Stimulated activated naive CD8-positive, alpha-beta T cell treated with anti-CD3 and anti-CD28 coated beads, Interleukin-15, Interleukin-2, amounts not matched to agents 100 ng/mL and 50 ng/mL, for 24 hours (primary cell): ENCODE measurements around the gene CSTPP1.

Experiments used
- H3K27ac Mint-ChIP-seq: one replicate; pipeline ENCODE4 v1.8.0; 2021; ENCODE audit warnings: mild to moderate bottlenecking, mixed read lengths
- H3K27me3 Mint-ChIP-seq: one replicate; pipeline ENCODE4 v1.8.0; 2021; ENCODE audit warnings: mixed read lengths
- H3K36me3 Mint-ChIP-seq: one replicate; pipeline ENCODE4 v1.8.0; 2021; ENCODE audit warnings: low read depth, mixed read lengths
- H3K4me1 Mint-ChIP-seq: one replicate; pipeline ENCODE4 v1.8.0; 2021; ENCODE audit warnings: low read depth, mixed read lengths
- H3K4me3 Mint-ChIP-seq: one replicate; pipeline ENCODE4 v1.8.0; 2021; ENCODE audit warnings: mild to moderate bottlenecking, mixed read lengths
- H3K9me3 Mint-ChIP-seq: one replicate; pipeline ENCODE4 v1.8.0; 2021; ENCODE audit warnings: mixed read lengths

The CSTPP1 gene, protein sequence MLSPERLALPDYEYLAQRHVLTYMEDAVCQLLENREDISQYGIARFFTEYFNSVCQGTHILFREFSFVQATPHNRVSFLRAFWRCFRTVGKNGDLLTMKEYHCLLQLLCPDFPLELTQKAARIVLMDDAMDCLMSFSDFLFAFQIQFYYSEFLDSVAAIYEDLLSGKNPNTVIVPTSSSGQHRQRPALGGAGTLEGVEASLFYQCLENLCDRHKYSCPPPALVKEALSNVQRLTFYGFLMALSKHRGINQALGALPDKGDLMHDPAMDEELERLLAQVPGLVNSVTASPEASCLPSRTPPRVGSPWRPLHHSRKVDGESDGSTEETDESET

DNA sequence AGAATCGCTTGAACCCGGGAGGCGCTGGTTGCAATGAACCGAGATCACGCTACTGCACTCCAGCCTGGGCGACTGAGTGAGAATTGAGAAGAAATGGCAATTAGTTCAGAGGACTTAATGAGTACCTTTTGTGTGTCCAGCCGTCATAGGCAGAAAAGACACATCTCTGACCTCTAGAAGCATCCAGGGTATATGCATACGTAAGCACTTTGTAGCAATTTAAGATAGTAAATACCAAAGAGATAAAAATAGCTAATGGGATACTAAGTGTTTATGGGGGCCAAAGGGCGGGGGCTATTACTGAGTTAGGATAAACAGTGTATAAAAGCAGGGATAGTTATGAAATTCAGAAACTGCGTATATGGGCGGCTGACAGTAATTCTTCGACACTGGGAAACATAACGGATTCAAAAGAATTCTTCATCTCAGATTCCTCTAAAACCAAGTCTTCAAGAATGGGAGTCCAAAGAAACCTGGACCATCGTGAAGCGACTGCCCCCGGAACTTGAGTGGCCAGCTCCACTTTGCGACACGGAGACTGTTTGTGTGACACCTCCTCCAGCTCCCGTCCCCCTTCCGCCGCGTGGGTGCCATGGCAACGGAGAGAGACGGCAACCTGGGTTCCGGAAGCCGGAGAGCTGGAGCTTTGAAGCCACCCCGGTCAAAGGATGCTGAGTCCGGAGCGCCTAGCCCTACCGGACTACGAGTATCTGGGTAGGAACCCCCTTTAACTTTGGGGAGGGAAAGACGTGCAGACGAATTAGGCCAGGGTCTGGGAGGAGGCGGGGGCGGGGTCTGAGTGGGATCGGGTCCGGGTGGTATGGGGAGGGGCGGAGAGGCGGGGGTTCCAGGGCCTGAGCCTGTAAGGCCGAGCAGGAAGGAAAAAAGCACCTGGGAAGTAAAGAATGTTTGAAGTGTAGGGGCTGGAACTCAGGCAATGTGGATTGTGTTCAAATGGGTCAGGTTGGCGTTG is at the start of gene CSTPP1:
Gene CSTPP1 (plus strand): TSS at position 624 of the 973 bp plus-strand sequence. CDS start 45 bp downstream, at position 669.
- Mint-ChIP-seq H3K27me3 (peaks cover 6% of the 10 kb centered on the region), H3K4me3 (peak within 1 kb of the TSS; percentile 92), H3K27ac (peak within 1 kb of the TSS; percentile 93), H3K9me3 (no peaks in the 10 kb centered on the region), H3K36me3 (peaks cover 5% of the 10 kb centered on the region), H3K4me1 (peaks cover 17% of the 10 kb centered on the region)

DNA sequence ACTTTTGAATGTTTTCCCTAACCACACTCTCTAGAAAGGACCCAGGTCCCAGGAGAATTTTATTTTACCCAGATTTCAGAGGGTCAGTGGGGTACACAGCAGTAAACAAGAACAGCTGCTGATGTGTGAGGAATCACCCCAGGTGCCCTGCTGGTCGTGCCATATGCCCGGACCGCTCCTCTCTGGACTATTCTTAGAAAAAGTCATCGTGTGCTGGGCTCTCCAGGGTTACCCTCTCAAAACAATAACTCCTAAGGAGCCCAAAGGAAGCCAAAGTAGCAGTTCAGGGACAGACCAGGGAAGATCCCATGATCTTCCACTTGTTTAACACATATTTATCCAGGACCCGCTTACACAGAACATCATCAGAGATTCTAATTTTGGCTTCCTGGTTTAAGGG is 47.9 kb upstream of the CSTPP1 start:
- Mint-ChIP-seq H3K27ac (no peak overlapping the region), H3K9me3 (no peaks in the 10 kb centered on the region), H3K4me1 (no peaks in the 10 kb centered on the region), H3K27me3 (no peaks in the 10 kb centered on the region), H3K36me3 (no peaks in the 10 kb centered on the region), H3K4me3 (no peak overlapping the region)

DNA sequence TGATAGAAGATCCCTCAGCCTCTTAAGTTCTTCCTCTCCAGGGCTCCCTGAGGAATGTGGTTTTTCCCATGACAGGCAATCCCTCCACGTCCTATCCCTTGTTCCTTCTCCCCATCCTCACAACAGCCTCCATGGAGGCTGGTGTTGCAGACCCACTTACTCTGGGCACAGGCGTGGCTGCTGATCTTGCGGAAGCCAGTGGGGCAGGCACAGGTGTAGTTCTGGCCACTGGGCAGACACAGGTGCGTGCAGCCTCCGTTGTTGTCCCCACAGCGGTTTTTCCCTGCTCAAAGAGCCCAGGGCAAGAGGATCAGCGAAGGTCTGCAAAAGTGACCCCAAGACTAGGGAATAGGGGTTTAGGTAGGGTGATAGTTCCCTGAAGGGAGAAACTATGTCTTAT is 47.3 kb upstream of the CSTPP1 start:
- no peaks in the 10 kb centered on the region for H3K9me3 Mint-ChIP-seq
- no peaks in the 10 kb centered on the region for H3K27me3 Mint-ChIP-seq
- no peaks in the 10 kb centered on the region for H3K36me3 Mint-ChIP-seq
- H3K4me3 Mint-ChIP-seq: no peak overlapping the region
- no peaks in the 10 kb centered on the region for H3K4me1 Mint-ChIP-seq
- no peak overlapping the region for H3K27ac Mint-ChIP-seq

DNA sequence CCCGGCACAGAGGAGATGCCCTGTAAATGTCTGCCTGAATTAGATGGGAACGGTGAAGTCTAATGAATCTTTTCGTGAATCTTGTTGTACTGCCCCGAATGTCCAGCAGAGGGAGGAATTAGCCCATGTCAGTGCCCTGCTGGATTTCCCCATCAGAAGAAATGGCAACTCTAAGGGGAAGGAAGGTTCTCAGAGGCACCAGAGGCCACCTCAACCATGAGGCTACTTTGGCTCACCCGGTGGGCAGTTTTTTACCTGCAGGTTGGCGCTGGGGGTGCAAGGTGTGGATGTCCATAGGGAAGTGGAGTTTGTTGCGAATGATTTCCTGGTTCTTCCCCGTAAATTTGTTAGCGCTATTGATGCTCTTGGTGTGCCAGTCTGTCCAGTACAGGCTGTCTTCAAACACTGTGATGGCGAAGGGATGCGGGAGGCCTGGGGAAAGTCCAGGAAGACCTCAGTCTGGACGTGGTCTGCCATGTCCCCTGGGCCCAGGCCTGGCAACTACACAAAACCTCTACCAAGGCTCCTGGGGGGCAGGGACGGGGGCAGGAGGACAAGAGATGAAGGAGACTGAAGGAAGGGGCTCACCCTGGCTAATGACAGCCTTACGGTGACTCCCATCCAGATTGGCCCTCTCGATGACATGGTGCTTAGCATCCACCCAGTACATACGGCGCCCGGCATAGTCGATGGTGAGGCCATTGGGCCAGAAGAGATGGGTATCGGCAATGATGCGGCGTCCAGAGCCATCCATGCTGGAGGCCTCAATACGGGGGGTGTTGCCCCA is 46.7 kb upstream of the CSTPP1 start:
- H3K9me3 Mint-ChIP-seq: no peaks in the 10 kb centered on the region
- H3K27ac Mint-ChIP-seq: no peak overlapping the region
- H3K4me1 Mint-ChIP-seq: no peaks in the 10 kb centered on the region
- no peaks in the 10 kb centered on the region for H3K27me3 Mint-ChIP-seq
- H3K4me3 Mint-ChIP-seq: no peak overlapping the region
- no peaks in the 10 kb centered on the region for H3K36me3 Mint-ChIP-seq

DNA sequence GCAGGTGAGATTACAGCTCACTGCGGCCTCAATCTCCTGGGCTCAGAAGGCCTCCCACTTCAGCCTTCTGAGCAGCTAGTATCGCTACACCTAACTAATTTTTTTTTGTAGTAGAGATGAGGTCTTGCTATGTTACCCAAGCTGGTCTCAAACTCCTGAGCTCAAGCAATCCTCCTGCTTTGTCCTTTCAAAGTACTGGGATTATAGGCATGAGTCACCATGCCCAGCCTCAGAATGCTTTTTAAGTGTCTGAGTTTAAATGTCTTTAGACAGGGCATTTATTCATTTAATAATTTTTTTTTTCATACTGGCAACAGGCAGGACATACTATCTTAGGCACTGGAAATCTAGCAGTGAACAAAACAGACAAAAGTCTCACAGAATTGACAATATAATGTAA is 45.9 kb upstream of the CSTPP1 start:
- H3K27ac Mint-ChIP-seq: no peak overlapping the region
- no peaks in the 10 kb centered on the region for H3K27me3 Mint-ChIP-seq
- H3K4me3 Mint-ChIP-seq: no peak overlapping the region
- H3K9me3 Mint-ChIP-seq: no peaks in the 10 kb centered on the region
- no peaks in the 10 kb centered on the region for H3K4me1 Mint-ChIP-seq
- no peaks in the 10 kb centered on the region for H3K36me3 Mint-ChIP-seq

DNA sequence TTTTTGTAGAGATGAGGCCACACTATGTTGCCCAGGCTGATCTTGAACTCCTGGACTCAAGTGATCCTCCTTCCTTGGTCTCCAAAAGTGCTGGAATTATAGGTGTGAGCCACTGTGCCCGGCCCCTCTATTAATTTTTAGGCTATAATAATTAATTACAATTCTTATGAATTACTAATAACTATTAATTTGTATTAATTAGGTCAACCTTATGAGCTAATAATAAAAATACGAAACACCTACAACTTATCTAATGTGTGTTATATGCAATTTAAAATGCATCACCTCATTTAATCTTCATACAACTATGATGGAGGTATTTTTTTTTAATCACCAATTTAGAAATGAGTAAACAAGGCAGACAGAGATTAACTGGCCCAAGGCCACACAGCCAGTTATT is 44.5 kb upstream of the CSTPP1 start:
- Mint-ChIP-seq H3K27ac (no peak overlapping the region), H3K4me3 (no peak overlapping the region)

DNA sequence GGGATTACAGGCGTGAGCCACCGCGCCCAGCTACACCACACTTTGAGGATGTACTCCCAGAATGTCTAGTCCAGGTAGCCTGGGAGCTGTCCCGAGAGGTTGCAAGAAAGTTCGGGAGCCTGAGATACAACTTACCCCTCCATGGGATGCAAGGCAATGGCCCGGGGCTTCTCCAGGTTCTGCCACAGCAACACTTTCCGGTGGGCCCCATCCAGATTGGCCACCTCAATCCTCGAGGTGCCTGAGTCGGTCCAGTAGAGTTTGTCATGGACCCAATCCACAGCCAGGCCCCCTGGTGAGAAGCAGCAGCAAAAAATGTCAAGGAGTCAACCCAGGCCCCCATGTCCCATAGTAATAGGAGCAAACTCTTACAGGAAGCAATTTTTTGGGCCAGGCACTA is 43.7 kb upstream of the CSTPP1 start:
- Mint-ChIP-seq H3K4me1 (no peaks in the 10 kb centered on the region), H3K4me3 (no peak overlapping the region), H3K9me3 (no peaks in the 10 kb centered on the region), H3K36me3 (no peaks in the 10 kb centered on the region), H3K27me3 (no peaks in the 10 kb centered on the region), H3K27ac (no peak overlapping the region)

More for the DNA sequence above, 44.5 kb upstream of the CSTPP1 start:
- Mint-ChIP-seq H3K27me3 (no peaks in the 10 kb centered on the region), H3K36me3 (no peaks in the 10 kb centered on the region), H3K4me1 (no peaks in the 10 kb centered on the region), H3K9me3 (no peaks in the 10 kb centered on the region)

DNA sequence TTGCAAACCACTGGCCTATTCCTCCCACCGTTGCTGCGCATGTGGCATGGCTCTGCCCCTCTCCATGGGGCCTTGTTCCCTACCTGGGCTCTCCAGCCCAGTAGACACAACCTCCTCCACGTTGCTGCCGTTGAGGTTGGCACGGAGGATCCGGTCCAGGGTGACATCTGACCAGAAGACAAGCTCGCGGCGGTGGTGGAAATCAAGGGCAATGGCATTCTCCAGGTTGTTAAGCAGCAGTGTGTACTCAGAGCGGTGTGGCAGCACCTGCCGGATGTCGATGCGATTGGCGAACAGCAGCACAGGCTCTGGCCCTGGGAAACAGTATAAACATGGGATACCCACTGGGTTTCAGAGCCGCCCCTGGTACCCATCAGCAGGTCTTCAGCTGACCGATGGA is 42.1 kb upstream of the CSTPP1 start:
- H3K36me3 Mint-ChIP-seq: no peaks in the 10 kb centered on the region
- H3K27ac Mint-ChIP-seq: no peak overlapping the region
- no peaks in the 10 kb centered on the region for H3K9me3 Mint-ChIP-seq
- no peak overlapping the region for H3K4me3 Mint-ChIP-seq
- no peaks in the 10 kb centered on the region for H3K27me3 Mint-ChIP-seq
- no peaks in the 10 kb centered on the region for H3K4me1 Mint-ChIP-seq

DNA sequence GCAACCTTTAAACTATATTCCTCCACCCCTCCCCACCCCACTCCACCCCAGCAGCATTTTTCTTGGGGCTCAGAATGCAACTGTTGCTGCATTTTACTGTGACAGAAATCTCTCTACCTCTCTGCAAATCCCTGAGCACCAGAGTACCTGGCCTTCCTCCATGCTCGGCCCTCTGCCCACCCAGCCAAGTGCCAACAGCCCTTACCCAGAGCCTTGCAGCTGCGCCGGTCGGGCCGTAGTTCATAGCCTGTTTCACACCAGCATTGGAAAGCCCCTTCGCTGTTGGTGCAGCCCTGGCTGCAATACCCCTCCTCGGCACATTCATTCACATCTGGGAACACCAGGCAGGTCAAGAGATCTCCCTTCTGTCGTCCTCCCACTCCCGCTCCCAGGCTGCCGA is 41.6 kb upstream of the CSTPP1 start:
- Mint-ChIP-seq H3K4me3 (no peak overlapping the region), H3K27me3 (no peaks in the 10 kb centered on the region), H3K9me3 (no peaks in the 10 kb centered on the region), H3K4me1 (no peaks in the 10 kb centered on the region), H3K36me3 (no peaks in the 10 kb centered on the region), H3K27ac (no peak overlapping the region)

DNA sequence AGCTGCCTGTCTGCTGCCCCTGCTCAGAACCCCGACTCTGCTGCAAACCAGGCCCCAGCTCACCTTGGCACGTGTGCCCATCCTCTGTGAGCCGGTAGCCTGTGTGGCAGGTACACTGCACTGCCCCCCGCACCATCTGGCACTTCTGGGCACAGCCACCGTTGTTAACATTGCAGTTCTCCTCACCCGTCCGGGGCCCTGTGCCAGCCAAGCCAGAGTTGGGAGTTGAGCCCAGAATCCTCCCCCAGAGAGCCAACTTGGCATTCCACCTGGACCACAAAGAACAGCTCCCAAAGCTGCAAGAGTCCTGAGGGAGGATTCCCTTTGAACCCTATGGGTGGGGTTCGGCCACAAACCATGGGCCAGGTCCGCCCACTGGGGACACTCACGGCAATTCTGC is 40.7 kb upstream of the CSTPP1 start:
- H3K4me3 Mint-ChIP-seq: no peak overlapping the region
- H3K9me3 Mint-ChIP-seq: no peaks in the 10 kb centered on the region
- no peaks in the 10 kb centered on the region for H3K36me3 Mint-ChIP-seq
- H3K4me1 Mint-ChIP-seq: no peaks in the 10 kb centered on the region
- no peaks in the 10 kb centered on the region for H3K27me3 Mint-ChIP-seq
- H3K27ac Mint-ChIP-seq: no peak overlapping the region

DNA sequence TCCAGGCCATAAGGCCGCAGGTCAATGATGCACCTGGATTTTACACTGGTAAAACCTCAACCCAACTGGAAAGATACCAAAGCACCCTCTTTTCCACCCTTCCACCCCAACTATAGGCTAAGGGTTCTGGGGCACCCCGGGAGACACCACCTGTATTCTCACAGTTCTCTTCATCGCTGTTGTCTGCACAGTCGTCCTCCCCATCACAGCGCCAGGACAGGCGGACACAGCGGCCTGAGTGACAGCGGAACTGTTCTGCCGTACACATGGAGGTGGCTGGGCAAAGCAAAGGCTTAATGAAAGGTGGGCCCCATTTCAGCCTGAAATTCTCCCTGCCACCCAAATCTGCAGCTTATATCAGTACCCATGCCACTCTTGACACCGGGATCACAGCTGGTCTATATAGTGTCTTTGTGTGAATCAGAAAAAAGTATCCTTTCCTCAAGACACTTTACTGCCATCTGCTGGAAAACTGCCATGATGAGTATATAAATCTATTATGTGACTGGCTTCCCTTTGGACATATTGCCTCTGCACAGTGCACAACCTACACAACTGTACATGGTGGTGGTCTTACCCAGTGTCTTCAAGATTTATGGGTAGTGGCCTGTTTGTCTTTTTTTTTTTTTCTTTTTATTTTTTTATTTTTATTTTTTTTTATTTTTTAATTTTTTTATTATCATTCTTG is 39.7 kb upstream of the CSTPP1 start:
- Mint-ChIP-seq H3K9me3 (no peaks in the 10 kb centered on the region), H3K27me3 (no peaks in the 10 kb centered on the region), H3K4me1 (no peaks in the 10 kb centered on the region), H3K4me3 (no peak overlapping the region), H3K36me3 (no peaks in the 10 kb centered on the region), H3K27ac (no peak overlapping the region)

DNA sequence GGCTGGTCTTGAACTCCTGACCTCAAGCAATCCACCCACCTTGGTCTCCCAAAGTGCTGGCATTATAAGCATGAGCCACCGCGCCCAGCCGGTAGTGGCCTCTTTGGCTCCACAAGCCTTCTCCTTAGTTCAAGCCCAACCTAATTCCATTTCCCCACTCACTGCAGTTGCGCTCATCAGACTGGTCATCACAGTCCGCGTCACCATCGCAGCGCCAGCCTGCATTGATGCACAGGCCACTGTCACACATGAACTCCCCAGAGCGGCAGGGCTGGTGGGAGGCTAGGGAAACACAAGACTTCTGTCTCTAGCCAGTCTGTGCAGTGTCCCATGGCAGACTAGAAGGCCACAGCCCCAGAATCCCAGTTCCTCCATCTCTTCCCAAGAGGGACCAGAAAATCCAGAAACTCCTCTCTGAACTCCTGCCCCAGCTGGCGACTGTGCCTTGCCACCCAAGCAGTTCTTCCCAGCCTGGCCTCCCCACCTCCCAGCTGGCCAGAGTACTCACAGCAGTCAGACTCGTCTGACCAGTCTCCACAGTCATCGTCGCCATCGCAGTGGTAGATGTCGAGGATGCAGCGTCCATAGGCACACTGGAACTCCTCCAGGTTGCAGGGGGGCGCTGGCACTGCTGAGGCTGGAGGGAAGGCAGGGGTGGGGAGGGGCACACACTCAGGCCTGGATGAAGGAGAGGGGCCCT is 38.0 kb upstream of the CSTPP1 start:
- H3K27ac Mint-ChIP-seq: no peak overlapping the region
- no peaks in the 10 kb centered on the region for H3K27me3 Mint-ChIP-seq
- H3K36me3 Mint-ChIP-seq: no peaks in the 10 kb centered on the region
- no peaks in the 10 kb centered on the region for H3K4me1 Mint-ChIP-seq
- no peak overlapping the region for H3K4me3 Mint-ChIP-seq
- H3K9me3 Mint-ChIP-seq: no peaks in the 10 kb centered on the region

DNA sequence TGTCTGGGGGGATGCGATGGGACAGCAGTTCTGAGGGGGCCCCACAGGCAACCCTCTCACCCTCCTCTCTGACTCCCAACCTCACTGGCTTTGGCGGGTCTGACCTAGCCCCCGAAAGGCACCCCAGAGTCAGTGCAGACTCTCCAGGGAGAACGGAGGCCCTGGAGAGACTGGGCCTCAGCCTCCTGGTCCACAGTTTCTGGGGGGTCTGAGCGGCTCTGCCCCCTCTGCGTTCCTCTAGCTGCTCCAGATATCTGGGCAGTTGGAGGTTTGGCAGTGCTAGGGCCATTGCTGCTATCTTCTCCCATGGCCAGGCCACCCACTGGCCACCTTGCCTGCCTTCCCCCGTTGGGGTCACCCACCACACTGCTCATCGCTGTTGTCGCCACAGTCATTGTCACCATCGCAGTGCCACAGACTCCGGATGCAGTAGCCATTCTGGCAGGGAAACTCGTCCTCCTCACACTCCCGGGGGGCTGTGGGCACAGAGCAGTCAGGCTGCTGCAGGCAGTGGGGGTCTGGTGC is 37.0 kb upstream of the CSTPP1 start:
- H3K9me3 Mint-ChIP-seq: no peaks in the 10 kb centered on the region
- H3K27me3 Mint-ChIP-seq: no peaks in the 10 kb centered on the region
- no peaks in the 10 kb centered on the region for H3K36me3 Mint-ChIP-seq
- no peak overlapping the region for H3K27ac Mint-ChIP-seq
- H3K4me3 Mint-ChIP-seq: no peak overlapping the region
- H3K4me1 Mint-ChIP-seq: no peaks in the 10 kb centered on the region
